Measurements from ENCODE around the gene UCN3.

Gene UCN3

DNA sequence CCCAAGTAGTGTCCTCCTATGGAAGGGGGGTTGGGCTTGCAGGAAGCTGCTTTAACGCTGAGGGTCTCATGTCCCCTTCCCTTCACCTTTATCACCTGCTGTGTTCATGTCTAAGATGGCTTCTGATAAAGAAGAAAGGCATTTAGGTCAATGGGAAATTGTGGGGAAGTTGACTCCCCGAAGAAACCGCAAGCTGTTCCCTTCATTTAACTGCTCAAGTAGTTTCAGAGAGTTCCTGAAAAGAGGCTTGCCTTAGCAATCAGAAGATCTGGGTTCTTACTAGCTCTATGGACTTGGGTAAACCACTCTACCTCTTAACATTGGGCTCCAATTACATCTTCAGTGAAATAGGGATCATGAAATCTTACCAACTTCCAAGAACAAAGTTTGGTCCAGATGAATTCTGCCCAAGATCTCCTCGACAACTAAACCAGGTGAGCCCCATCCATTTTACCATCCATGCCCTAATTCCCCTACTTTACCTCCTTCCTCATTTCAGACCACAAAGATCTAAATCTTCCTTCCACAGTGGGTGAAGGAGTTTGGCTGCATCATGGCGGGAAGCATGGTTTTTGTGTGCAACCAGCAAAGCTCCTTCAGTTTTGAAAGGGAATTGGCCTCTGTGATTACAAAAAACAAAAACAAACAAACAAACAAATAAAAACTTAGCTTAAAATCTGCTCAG, 30.4 kb upstream of the UCN3 start:
- DNase-seq (ENCODE audit: low spot score): no peak

DNA sequence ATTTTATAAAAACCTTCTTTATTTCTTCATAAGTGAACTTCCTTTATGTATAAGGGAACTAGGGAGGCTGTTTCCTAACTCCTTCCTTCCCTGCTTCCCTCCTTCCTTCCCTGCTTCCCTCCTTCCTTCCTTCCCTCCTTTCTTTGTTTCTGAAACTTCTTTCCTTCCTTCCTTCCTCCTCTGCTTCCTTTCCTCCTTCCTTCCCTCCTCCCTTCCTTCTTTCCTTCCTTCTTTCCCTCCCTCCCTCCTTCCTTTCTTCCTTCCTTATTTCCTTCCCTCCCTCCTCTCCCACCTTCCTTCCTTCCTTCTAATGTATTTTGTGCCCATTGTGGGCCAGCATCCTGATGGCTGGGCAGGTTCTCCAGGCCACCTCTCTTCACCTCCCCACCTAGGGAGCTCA, 26.8 kb upstream of the UCN3 start:
- TF ChIP-seq, protein P1, sequence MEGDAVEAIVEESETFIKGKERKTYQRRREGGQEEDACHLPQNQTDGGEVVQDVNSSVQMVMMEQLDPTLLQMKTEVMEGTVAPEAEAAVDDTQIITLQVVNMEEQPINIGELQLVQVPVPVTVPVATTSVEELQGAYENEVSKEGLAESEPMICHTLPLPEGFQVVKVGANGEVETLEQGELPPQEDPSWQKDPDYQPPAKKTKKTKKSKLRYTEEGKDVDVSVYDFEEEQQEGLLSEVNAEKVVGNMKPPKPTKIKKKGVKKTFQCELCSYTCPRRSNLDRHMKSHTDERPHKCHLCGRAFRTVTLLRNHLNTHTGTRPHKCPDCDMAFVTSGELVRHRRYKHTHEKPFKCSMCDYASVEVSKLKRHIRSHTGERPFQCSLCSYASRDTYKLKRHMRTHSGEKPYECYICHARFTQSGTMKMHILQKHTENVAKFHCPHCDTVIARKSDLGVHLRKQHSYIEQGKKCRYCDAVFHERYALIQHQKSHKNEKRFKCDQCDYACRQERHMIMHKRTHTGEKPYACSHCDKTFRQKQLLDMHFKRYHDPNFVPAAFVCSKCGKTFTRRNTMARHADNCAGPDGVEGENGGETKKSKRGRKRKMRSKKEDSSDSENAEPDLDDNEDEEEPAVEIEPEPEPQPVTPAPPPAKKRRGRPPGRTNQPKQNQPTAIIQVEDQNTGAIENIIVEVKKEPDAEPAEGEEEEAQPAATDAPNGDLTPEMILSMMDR (IDR thresholded peaks at IDR 0.05): no peak
- H3K27ac ChIP-seq: no peak overlapping the region
- H3K4me3 ChIP-seq: no peak overlapping the region
- DNase-seq (ENCODE audit: low spot score): no peak

More for the DNA sequence above, 30.4 kb upstream of the UCN3 start:
- no peak overlapping the region for H3K27ac ChIP-seq
- TF ChIP-seq, protein P1 (IDR thresholded peaks at IDR 0.05): no peak
- H3K4me3 ChIP-seq: no peak overlapping the region

DNA sequence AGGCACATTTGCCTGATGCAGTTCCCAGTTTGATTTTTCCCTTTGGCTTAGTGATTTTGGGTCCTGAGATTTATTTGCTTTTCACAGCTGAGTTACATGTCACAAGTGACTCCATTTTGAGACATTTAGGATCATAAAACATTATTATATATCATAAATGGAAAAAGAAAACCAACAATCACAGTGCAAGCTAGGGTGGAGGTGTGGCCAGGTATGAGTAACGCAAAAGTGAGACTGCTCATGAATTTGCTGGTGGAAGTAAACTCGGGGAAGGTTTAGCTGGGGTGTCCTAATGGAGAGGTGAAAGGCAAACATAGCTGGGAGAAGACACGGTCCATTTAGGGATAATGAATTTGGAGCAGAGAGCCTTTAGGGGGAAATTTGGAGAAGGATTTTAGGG, 21.7 kb upstream of the UCN3 start:
- H3K4me3 ChIP-seq: no peak overlapping the region
- no peak for DNase-seq (ENCODE audit: low spot score)
- H3K27ac ChIP-seq: no peak overlapping the region
- TF ChIP-seq, protein P1 (IDR thresholded peaks at IDR 0.05): no peak

DNA sequence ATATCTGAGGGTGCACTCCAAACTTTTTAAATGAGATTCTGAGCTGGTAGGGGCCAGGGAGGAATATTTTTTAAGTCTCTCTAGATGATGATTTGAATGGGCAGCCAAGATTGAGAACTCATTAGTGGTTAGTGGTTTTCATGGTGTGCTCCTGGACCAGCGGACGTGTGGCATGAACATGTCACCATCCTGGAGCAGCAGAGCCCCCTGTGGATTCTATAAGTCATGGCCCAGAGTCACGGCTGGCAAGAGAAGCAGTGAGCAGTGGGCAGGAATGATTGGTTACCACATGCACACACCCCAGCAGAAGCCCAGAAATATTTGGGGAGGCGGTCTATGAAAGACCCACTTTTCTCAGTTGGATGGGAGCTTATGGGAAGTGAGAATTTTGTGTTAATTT, 21.2 kb upstream of the UCN3 start:
- Histone ChIP-seq H3K27ac (no peak overlapping the region), H3K4me3 (no peak overlapping the region)
- TF ChIP-seq, protein P1 (IDR thresholded peaks at IDR 0.05): no peak
- no peak for DNase-seq (ENCODE audit: low spot score)

DNA sequence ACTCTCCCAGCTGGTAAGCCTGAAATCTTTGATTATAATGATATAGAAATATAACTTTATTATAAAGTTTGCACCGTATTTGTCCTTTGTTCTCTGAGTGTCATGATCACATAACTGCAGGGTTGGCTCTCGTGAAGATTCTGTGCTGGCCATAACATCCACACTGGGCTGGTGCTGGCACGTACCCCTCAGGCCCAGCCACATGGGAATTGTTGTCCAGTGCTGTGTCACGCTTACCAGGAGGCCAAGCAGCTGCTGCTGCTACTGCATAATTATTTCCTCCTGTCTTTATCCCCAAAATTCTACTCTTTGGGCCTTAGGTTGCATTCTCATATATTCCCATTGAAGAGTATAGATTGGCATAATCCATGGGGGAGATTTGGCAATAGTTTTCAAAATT, 20.8 kb upstream of the UCN3 start:
- H3K4me3 ChIP-seq: no peak overlapping the region
- no peak for DNase-seq (ENCODE audit: low spot score)
- H3K27ac ChIP-seq: no peak overlapping the region
- TF ChIP-seq, protein P1 (IDR thresholded peaks at IDR 0.05): no peak

DNA sequence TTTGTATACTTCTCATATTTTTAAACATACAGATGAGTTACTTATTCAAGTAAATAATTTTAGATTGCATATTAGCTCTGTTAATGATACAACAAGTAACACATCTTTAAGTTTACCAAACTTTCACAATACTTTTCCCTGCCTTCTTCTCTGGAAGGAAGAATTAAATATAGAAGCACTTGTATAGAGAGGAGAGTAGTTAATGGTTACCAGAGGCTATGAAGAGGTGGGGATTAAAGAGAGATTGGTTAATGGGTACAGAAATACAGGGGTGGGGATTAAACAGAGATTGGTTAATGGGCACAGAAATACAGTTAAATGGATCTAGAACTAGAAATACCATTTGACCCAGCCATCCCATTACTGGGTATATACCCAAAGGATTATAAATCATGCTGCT, 20.0 kb upstream of the UCN3 start:
- H3K27ac ChIP-seq: no peak overlapping the region
- no peak for DNase-seq (ENCODE audit: low spot score)
- no peak overlapping the region for H3K4me3 ChIP-seq
- TF ChIP-seq, protein P1 (IDR thresholded peaks at IDR 0.05): no peak

DNA sequence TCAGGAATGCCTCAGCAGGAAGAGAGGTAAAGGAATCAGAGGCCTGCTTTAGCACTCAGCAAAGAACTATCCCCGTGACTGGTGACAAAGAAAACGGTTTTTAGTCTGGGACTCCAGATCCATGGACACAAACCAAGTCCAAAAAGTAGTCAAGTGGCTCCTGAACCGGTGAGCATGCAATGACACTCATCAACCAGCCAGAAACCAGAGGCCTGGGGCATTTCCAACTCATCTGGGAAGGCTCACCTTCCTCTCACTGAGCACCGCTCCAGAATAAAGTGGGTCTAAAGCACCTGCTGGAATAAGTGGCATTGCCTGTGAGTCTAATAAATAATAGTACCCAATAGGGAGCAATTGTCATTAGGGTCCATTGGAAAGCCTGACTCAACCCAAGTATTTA, 17.9 kb upstream of the UCN3 start:
- no peak for DNase-seq (ENCODE audit: low spot score)
- TF ChIP-seq, protein P1 (IDR thresholded peaks at IDR 0.05): no peak
- no peak overlapping the region for H3K27ac ChIP-seq
- no peak overlapping the region for H3K4me3 ChIP-seq

All from coronary artery (tissue), 2 donors.